Activated CD8-positive, alpha-beta memory T cell treated with anti-CD3 and anti-CD28 coated beads for 1 hour (primary cell): ENCODE data around the gene NETO1.

Source experiments
- DNase-seq, 2 donors: peaks; one replicate each; pipeline ENCODE4 v3.0.0-alpha.2; 2020; ENCODE audit warnings: low read depth in 1 of 2; ENCODE audit errors: extremely low read depth in 1 of 2

Gene NETO1

GRCh38 chr18:72846736-72847533 lies 20.9 kb downstream of the NETO1 start:
- DNase-seq, result no peak

- no peak for DNase-seq
Measured at GRCh38 chr18:72843743-72844142, 24.0 kb downstream of the NETO1 start.

- no peak for DNase-seq
Measured at GRCh38 chr18:72840109-72840508, 27.7 kb downstream of the NETO1 start.

- DNase-seq, result no peak
Measured at GRCh38 chr18:72834731-72835130, 33.1 kb downstream of the NETO1 start.

GRCh38 chr18:72833471-72833870 lies 34.3 kb downstream of the NETO1 start:
- DNase-seq, result no peak

GRCh38 chr18:72830109-72830508 lies 37.7 kb downstream of the NETO1 start:
- DNase-seq, result no peak

- DNase-seq, result no peak
Measured at GRCh38 chr18:72828601-72829000, 39.2 kb downstream of the NETO1 start.

- DNase-seq, result no peak
Measured at GRCh38 chr18:72826736-72827135, 41.1 kb downstream of the NETO1 start.

GRCh38 chr18:72823345-72823744 lies 44.4 kb downstream of the NETO1 start:
- DNase-seq, result no peak

GRCh38 chr18:72822202-72822601 lies 45.6 kb downstream of the NETO1 start:
- DNase-seq, result no peak

- no peak for DNase-seq
Measured at GRCh38 chr18:72820571-72820970, 47.2 kb downstream of the NETO1 start.

GRCh38 chr18:72819050-72819449 lies 48.7 kb downstream of the NETO1 start:
- DNase-seq, result no peak

- DNase-seq, result no peak
Measured at GRCh38 chr18:72811047-72811446, 56.7 kb downstream of the NETO1 start.

GRCh38 chr18:72808680-72809079 lies 59.1 kb downstream of the NETO1 start:
- no peak for DNase-seq

GRCh38 chr18:72799106-72799505 lies 68.7 kb downstream of the NETO1 start:
- DNase-seq, result no peak

- DNase-seq, result no peak
Measured at GRCh38 chr18:72783530-72783929, 84.3 kb downstream of the NETO1 start.

GRCh38 chr18:72774914-72775313 lies 92.9 kb downstream of the NETO1 start:
- no peak for DNase-seq

GRCh38 chr18:72772916-72773315 lies 94.9 kb downstream of the NETO1 start:
- DNase-seq, result no peak

GRCh38 chr18:72768681-72769229 lies 99.0 kb downstream of the NETO1 start:
- no peak for DNase-seq

GRCh38 chr18:72762515-72763122 lies 105.2 kb downstream of the NETO1 start:
- DNase-seq, result no peak

- DNase-seq, result no peak
Measured at GRCh38 chr18:72752220-72752619, 115.6 kb downstream of the NETO1 start.

GRCh38 chr18:72742002-72742401 lies 125.8 kb downstream of the NETO1 start:
- DNase-seq, result no peak
